B cell (primary cell): ENCODE results near the gene LMX1B.

Experiments used
- CTCF ChIP-seq: fragments of 200-600 bp; IDR thresholded peaks from one replicate; pipeline ENCODE4 v1.8.0; 2022; ENCODE audit warnings: antibody characterized with exemption, mild to moderate bottlenecking
- EZH2 ChIP-seq: IDR thresholded peaks from 2 replicates; pipeline ENCODE4 v1.6.1; 2012; ENCODE audit warnings: borderline replicate concordance, low read depth, mild to moderate bottlenecking, moderate library complexity, low read length; ENCODE audit not compliant: insufficient read depth, poor library complexity, severe bottlenecking

GRCh38 chr9:126688617-126689016, 74.9 kb downstream of the LMX1B start:
- TF ChIP-seq CTCF (no peak), EZH2 (no peak)
